ENCODE data around the gene GRIK4. TPM values are rescaled to one million over a fixed set of nuclear protein-coding genes. Genes with fewer than 3 reads are reported as not detected.

The GRIK4 gene
- total and polyA plus RNA-seq, 2 of the 4 experiments (the other 2 are of a cell fraction): 0.18 to 0.38 TPM

DNA sequence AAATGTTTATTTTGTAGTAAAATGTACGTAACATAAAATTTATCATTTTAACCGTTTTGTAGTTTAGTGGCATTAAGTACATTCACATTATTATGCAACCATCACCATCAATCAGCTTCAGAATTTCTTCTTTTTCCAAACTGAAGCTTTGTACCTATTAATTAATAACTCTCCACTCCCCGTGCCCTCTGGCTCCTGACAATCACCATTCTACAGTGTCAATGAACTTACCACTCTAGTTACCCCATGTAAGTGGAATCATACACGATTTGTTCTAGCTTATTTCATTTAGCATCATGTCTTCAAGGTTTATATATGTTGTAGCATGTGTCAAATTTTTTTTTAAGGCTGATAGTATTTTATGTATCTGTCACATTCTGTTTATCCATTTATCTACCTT, 522.1 kb downstream of the GRIK4 start:
- no peak for DNase-seq
- intact Hi-C loops (cut with micrococcal nuclease): no loop called here
- in situ Hi-C loops (cut with MboI; ENCODE audit: low sequenced_read_pairs): no loop called here

More for the DNA sequence above, 522.1 kb downstream of the GRIK4 start:
- ATAC-seq (ENCODE audit: low read depth): no peak
- H4K20me1 ChIP-seq (ENCODE audit: insufficient read depth, low read length): peaks cover 11% of the 10 kb centered on the region; the same call in 1 of the 2 replicates
- WGBS, 2 experiments (ENCODE audit: extremely low coverage in 2 of 2, insufficient read length in 1 of 2): no CpG with 5 or more reads among the region's 4 CpGs
- H3K14ac ChIP-seq (replicated peaks; ENCODE audit: low read depth, low read length): no peak overlapping the region
- H4K5ac ChIP-seq (ENCODE audit: low read depth, low read length): no peak overlapping the region
- H3K27me3 ChIP-seq (ENCODE audit: control insufficient read depth, insufficient read depth, low read length): no peaks in the 10 kb centered on the region
- no peak overlapping the region for H2BK120ac ChIP-seq (ENCODE audit: low read depth, low read length)
- no peak overlapping the region for H3K18ac ChIP-seq (ENCODE audit: low read depth, low read length)
- ChIA-PET POLR2A (ENCODE audit: unreplicated experiment) (no interaction called here), CTCF (no interaction called here)
- no peaks in the 10 kb centered on the region for H3K36me3 ChIP-seq (ENCODE audit: control insufficient read depth, insufficient read depth, low read length)
- no peak overlapping the region for H4K8ac ChIP-seq (ENCODE audit: low read depth in 2 of 2, low read length in 2 of 2)
- no peak overlapping the region for H2BK20ac ChIP-seq (ENCODE audit: low read depth, low read length)
- dilution Hi-C loops (cut with HindIII; ENCODE audit: low sequenced_read_pairs, unreplicated experiment): no loop called here
- no peak overlapping the region for H3K23ac ChIP-seq (ENCODE audit: low read depth, low read length)
- no peak overlapping the region for H3K4me3 ChIP-seq (ENCODE audit: insufficient read depth, low read depth, low read length)
- no peaks in the 10 kb centered on the region for H3K4me1 ChIP-seq (ENCODE audit: control insufficient read depth, insufficient read depth, low read length)
- no peak overlapping the region for H3K4ac ChIP-seq (ENCODE audit: low read depth, low read length)
- H3K9me3 ChIP-seq (ENCODE audit: control insufficient read depth, insufficient read depth, low read length): no peaks in the 10 kb centered on the region
- no peak overlapping the region for H2BK15ac ChIP-seq (ENCODE audit: low read depth, low read length)
- H2AFZ ChIP-seq (replicated peaks; ENCODE audit: low read length, poor library complexity): no peak overlapping the region
- no peak overlapping the region for H2AK5ac ChIP-seq (ENCODE audit: low read depth, low read length)
- no peak overlapping the region for H3K56ac ChIP-seq (ENCODE audit: extremely low read depth, insufficient read depth, low read length)
- H3K79me1 ChIP-seq (ENCODE audit: low read depth in 1 of 2, low read length in 2 of 2): peaks cover 27 to 40% of the 10 kb centered on the region in 2 experiments
- no peaks in the 10 kb centered on the region for H3K9me1 ChIP-seq (ENCODE audit: insufficient read depth, low read length)
- H3K27ac ChIP-seq (ENCODE audit: insufficient read depth, low read length): no peak overlapping the region
- no peak overlapping the region for H3K4me2 ChIP-seq (ENCODE audit: low read depth, low read length)
- H2AK9ac ChIP-seq (replicated peaks; ENCODE audit: low read depth, low read length, poor library complexity): no peak overlapping the region
- no TSS peak for BruUV-seq (replicated peaks)
- H2BK5ac ChIP-seq (ENCODE audit: low read depth, low read length, poor library complexity, severe bottlenecking): no peak overlapping the region
- no peak for TF ChIP-seq CHD1 (IDR thresholded peaks at IDR 0.05; ENCODE audit: low read depth, low read length)
- TF ChIP-seq RFX5 (IDR thresholded peaks at IDR 0.05; ENCODE audit: low read depth, low read length): no peak
- TF ChIP-seq RCOR1 (IDR thresholded peaks at IDR 0.05; ENCODE audit: insufficient replicate concordance, low read length): no peak
- TF ChIP-seq MAZ (IDR thresholded peaks at IDR 0.05; ENCODE audit: borderline replicate concordance, low read depth, low read length): no peak
- TF ChIP-seq BHLHE40 (IDR thresholded peaks at IDR 0.05; ENCODE audit: low read depth, low read length): no peak
- no peak for TF ChIP-seq RAD21 (IDR thresholded peaks at IDR 0.05; ENCODE audit: low read length)
- TF ChIP-seq FOS (IDR thresholded peaks at IDR 0.05; ENCODE audit: low read depth, low read length): no peak
- TF ChIP-seq SMC3 (IDR thresholded peaks at IDR 0.05; ENCODE audit: low read depth, low read length): no peak
- TF ChIP-seq, protein P1, sequence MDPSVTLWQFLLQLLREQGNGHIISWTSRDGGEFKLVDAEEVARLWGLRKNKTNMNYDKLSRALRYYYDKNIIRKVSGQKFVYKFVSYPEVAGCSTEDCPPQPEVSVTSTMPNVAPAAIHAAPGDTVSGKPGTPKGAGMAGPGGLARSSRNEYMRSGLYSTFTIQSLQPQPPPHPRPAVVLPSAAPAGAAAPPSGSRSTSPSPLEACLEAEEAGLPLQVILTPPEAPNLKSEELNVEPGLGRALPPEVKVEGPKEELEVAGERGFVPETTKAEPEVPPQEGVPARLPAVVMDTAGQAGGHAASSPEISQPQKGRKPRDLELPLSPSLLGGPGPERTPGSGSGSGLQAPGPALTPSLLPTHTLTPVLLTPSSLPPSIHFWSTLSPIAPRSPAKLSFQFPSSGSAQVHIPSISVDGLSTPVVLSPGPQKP (IDR thresholded peaks at IDR 0.05; ENCODE audit: borderline replicate concordance, low read depth, low read length): no peak
- TF ChIP-seq, protein P2, sequence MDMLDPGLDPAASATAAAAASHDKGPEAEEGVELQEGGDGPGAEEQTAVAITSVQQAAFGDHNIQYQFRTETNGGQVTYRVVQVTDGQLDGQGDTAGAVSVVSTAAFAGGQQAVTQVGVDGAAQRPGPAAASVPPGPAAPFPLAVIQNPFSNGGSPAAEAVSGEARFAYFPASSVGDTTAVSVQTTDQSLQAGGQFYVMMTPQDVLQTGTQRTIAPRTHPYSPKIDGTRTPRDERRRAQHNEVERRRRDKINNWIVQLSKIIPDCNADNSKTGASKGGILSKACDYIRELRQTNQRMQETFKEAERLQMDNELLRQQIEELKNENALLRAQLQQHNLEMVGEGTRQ (IDR thresholded peaks at IDR 0.05; ENCODE audit: low read depth, low read length): no peak
- no peak for TF ChIP-seq NFE2L2 (IDR thresholded peaks at IDR 0.05; ENCODE audit: low read depth, low read length)
- TF ChIP-seq, protein P3, sequence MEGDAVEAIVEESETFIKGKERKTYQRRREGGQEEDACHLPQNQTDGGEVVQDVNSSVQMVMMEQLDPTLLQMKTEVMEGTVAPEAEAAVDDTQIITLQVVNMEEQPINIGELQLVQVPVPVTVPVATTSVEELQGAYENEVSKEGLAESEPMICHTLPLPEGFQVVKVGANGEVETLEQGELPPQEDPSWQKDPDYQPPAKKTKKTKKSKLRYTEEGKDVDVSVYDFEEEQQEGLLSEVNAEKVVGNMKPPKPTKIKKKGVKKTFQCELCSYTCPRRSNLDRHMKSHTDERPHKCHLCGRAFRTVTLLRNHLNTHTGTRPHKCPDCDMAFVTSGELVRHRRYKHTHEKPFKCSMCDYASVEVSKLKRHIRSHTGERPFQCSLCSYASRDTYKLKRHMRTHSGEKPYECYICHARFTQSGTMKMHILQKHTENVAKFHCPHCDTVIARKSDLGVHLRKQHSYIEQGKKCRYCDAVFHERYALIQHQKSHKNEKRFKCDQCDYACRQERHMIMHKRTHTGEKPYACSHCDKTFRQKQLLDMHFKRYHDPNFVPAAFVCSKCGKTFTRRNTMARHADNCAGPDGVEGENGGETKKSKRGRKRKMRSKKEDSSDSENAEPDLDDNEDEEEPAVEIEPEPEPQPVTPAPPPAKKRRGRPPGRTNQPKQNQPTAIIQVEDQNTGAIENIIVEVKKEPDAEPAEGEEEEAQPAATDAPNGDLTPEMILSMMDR (conservative IDR thresholded peaks at IDR 0.05; ENCODE audit: low read depth, low read length): no peak
- no peak for TF ChIP-seq POLR2A (IDR thresholded peaks at IDR 0.05; ENCODE audit: low read depth, low read length)
- TF ChIP-seq MAFK (IDR thresholded peaks at IDR 0.05; ENCODE audit: low read depth, low read length): no peak
- no peak overlapping the region for H4K91ac ChIP-seq (ENCODE audit: insufficient read depth, low read depth, low read length)
- no peak overlapping the region for H3K9ac ChIP-seq (ENCODE audit: low read depth, low read length)
